NB4 (cell line): ENCODE measurements around the gene BORCS5.

Experiments
- CTCF ChIP-seq: IDR thresholded peaks from one replicate; pipeline ENCODE4 v1.5.1; 2012; ENCODE audit warnings: low read depth, low read length
- MAX ChIP-seq: IDR thresholded peaks from 2 replicates; pipeline ENCODE4 v1.6.1; 2011; ENCODE audit warnings: low read depth, low read length
- MYC ChIP-seq: IDR thresholded peaks from 2 replicates; pipeline ENCODE4 v1.6.1; 2011; ENCODE audit warnings: low read depth, low read length
- POLR2A ChIP-seq: IDR thresholded peaks from 2 replicates; pipeline ENCODE4 v1.6.1; 2011; ENCODE audit warnings: mild to moderate bottlenecking; ENCODE audit not compliant: insufficient read length; ENCODE audit errors: extremely low read depth

- no peak for TF ChIP-seq MYC
- no peak for TF ChIP-seq CTCF
- TF ChIP-seq POLR2A = no peak
- TF ChIP-seq MAX = no peak
Observed at GRCh38 chr12:12492547-12492946, 135.7 kb downstream of the BORCS5 start.
